Cardiac fibroblast (primary cell): ENCODE measurements around the gene PRR22.
A peak's percentile ranks its signal among the peaks of the same experiment; 100 is the strongest.

Experiments used
- DNase-seq, 2 donors: peaks; one replicate each; pipeline versions ENCODE4 v3.0.0 to v3.0.0-alpha.2; 2010; ENCODE audit warnings: low read depth in 2 of 2
- H3K4me3 ChIP-seq, 2 donors: replicated peaks in 1 of 2; 1 replicate in 1 of 2; 2 replicates in 1 of 2; pipeline ENCODE4 v1.5.1; 2011; ENCODE audit warnings: low read depth in 2 of 2, low read length in 2 of 2, mild to moderate bottlenecking in 2 of 2, moderate library complexity in 1 of 2
- TF ChIP-seq, protein P1 (sequence below): IDR thresholded peaks from one replicate; pipeline ENCODE4 v1.5.1; 2011; ENCODE audit warnings: low read depth, mild to moderate bottlenecking, low read length, inconsistent platforms

PRR22 gene

DNA sequence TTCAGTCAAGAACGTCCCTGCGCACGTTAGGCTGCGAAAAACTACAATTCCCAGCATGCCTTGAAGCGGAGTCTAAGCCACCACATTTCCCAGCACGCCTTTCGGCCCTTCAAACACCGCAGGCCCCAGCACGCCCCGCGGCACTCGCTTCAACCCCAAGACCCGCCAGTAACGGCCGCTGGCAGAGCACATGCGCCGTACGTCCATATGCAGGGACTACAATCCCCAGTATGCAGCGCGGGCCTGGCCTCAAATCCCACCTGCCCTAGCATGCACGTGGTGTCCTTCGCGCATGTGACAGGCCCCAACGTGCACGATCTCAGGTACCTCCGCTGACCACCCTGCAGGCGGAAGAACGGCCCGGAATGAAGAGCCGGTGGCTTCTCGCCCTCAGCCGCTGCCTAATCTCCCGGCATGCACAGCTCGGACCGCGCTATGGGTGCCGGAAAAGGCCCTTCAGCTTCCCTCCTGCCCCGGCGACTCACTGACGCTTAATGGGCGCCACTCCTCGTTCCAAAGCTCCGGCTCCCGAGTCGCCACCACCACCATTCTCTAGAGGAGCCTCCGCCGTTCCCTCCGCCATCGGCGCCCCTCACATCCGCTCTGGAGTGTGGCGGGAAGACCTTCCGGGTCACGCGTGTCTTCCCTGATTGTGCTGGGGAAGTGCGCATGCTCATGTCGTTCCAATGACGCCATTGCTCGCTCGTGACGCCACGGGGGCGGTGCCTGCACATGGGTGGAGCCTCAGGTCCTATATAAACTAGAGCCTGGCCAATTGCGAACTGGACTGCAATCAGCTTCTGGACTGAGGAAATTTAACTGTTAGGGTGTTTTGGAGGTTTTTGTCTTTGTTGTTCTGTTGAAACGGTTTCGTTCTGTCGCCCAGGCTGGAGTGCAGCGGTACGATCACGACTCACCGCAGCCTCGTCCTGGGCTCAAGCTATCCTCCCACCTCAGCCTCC lies 6.3 kb upstream of the PRR22 start, which contains the start of gene DUS3L:
Gene DUS3L, minus strand, starts transcription at position 605 of the 962 bp plus-strand sequence. Its CDS starts 22 bp downstream, at position 583.
- H3K4me3 ChIP-seq, result peak within 1 kb of the TSS; percentile 99
- TF ChIP-seq, protein P1, sequence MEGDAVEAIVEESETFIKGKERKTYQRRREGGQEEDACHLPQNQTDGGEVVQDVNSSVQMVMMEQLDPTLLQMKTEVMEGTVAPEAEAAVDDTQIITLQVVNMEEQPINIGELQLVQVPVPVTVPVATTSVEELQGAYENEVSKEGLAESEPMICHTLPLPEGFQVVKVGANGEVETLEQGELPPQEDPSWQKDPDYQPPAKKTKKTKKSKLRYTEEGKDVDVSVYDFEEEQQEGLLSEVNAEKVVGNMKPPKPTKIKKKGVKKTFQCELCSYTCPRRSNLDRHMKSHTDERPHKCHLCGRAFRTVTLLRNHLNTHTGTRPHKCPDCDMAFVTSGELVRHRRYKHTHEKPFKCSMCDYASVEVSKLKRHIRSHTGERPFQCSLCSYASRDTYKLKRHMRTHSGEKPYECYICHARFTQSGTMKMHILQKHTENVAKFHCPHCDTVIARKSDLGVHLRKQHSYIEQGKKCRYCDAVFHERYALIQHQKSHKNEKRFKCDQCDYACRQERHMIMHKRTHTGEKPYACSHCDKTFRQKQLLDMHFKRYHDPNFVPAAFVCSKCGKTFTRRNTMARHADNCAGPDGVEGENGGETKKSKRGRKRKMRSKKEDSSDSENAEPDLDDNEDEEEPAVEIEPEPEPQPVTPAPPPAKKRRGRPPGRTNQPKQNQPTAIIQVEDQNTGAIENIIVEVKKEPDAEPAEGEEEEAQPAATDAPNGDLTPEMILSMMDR, result no peak

DNA sequence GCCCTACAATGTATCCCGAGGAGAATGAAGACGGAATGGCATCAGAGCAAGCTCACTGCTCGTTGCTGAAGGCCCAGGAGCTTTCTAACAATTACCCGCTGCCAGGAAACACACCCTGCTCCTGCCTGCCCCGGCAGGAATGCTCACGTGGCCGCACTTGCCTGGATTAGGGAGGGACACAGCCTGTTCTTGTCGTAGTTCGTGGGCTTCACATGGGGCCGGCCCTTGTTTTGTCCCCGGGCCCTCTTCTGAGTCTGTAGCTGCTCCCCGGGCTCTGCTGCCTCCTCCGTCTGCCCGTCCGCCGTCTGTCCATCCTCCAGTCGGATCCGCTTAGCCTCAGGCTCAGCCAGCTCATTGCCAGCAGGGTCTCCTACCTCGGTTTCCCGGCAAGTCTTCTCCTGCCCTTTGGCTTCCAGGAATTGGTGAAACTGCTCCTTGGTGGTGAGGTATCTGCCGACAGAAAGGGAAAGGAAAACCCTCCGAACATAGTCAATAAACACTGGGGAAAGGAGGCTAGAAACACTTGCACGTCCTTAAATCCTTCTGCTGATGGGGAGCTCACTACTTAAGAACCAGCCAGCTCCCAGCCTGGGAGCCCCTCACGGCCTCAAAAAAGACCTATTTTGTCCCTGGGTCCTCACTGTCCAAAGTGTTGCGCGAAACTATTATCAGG lies 5.5 kb upstream of the PRR22 start:
- peak overlapping the region; percentile 99 for H3K4me3 ChIP-seq
- TF ChIP-seq, protein P1, result no peak
- DNase-seq, result no peak

More for the DNA sequence above, 6.3 kb upstream of the PRR22 start, which contains the start of gene DUS3L:
- peak; percentile 99 for DNase-seq

DNA sequence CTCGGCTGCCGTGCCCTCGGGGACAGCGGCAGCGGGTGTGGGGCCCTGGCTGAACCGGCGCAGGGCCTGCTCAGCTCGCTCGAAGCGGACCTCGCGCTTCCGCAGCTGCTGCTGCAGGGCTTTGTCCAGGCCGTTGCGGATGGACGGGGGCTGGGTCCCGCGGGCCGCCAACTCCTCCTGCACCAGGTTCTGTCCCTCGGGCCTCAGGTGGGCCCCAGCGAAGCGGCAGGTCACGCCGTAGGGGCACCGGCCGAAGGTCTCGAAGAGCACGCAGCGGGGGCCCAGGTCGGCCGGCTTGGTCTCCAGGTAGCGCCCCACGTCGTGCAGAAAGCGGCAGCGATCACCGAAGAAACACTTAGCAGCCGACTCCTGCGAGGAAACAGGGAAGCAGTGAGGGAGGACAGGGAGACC lies 4.8 kb upstream of the PRR22 start:
- TF ChIP-seq, protein P1, result no peak
- no peak overlapping the region for H3K4me3 ChIP-seq
- DNase-seq, result no peak

DNA sequence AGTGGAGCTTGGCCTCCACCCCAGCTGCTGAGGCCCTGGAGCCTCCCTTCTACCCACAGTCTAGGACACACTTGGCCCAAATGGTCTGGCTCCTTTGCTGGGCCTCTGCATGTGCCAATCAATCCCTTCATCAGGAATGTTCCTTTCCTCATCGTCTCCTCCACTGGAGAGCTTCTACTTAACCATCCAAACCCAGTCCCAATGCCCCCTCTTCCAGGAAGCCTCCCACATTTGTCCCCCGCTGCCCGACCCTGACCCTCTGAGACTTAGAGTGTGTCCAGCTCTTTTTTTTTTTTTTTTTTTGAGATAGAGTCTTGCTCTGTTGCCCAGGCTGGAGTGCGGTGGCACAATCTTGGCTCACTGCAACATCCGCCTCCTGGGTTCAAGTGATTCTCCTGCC lies 3.9 kb upstream of the PRR22 start:
- TF ChIP-seq, protein P1, result no peak
- no peak overlapping the region for H3K4me3 ChIP-seq
- no peak for DNase-seq

DNA sequence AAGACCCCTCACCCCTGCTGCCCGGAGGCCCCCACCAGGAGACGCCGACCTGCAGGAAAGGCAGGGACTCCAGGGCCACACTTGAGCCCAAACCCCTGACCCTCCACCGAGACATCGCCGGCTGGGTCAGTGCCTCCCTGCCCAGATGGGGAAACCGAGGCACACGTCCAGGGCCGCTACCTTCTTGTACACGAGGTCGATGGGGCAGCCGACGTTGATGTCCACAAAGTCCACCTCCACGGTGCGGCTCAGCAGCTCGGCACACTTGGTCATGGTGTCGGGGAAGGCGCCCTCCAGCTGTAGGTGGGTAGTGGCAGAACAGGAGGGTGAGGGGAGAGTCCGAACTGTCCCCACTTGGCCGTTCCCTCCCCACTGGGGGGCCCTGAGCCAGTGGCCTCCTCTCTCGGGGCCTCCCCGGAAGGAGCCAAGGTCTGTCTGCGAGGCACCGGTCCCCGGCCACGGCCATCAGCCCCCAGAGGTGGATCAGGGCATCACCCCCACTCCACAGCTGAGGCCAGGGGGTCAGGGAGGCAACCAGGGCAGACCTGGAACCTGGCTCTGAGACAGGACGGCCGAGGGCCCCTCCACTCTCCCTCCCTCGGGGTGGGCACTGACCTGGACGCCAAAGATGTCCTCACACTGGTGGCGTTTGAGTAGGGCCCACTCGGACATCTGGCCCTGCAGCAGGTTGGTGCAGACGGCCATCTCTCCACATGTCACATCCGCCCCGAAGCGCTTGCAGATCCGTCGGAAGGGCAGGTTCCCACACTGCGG lies 3.0 kb upstream of the PRR22 start:
- TF ChIP-seq, protein P1, result no peak
- H3K4me3 ChIP-seq, result no peak overlapping the region
- no peak for DNase-seq
